H9 (cell line): Measurements from ENCODE around the gene SCNN1B. TPM values are rescaled to one million over a fixed set of nuclear protein-coding genes. Genes with fewer than 3 reads are reported as not detected.

Source experiments
- DNase-seq: peaks from one replicate; pipeline ENCODE4 v3.0.0-alpha.2; 2017
- H2AFZ ChIP-seq: one replicate; pipeline ENCODE4 v1.6.1; 2013; ENCODE audit warnings: mild to moderate bottlenecking, low read length, control low read depth, moderate library complexity
- H2AK5ac ChIP-seq: 2 replicates; pipeline ENCODE4 v1.6.1; 2013; ENCODE audit warnings: low read length, control low read depth, mixed read lengths; ENCODE audit not compliant: insufficient read length
- H2BK120ac ChIP-seq: one replicate; pipeline ENCODE4 v1.6.1; 2013; ENCODE audit warnings: low read depth, mild to moderate bottlenecking, low read length, control low read depth, inconsistent platforms; ENCODE audit not compliant: poor library complexity, severe bottlenecking
- H2BK12ac ChIP-seq: 2 replicates; pipeline ENCODE4 v1.6.1; 2013; ENCODE audit warnings: low read length, control low read depth, mixed read lengths, low read depth; ENCODE audit not compliant: insufficient read length
- H2BK15ac ChIP-seq: 2 replicates; pipeline ENCODE4 v1.6.1; 2013; ENCODE audit warnings: low read depth, low read length, control low read depth
- H2BK20ac ChIP-seq: one replicate; pipeline ENCODE4 v1.6.1; 2013; ENCODE audit warnings: low read depth, mild to moderate bottlenecking, low read length, control low read depth, inconsistent platforms; ENCODE audit not compliant: poor library complexity, severe bottlenecking
- H2BK5ac ChIP-seq: 2 replicates; pipeline ENCODE4 v1.6.1; 2013; ENCODE audit warnings: low read length, control low read depth, mixed read lengths; ENCODE audit not compliant: insufficient read length
- H3K14ac ChIP-seq: 2 replicates; pipeline ENCODE4 v1.6.1; 2013; ENCODE audit warnings: low read length, control low read depth; ENCODE audit not compliant: insufficient read depth
- H3K18ac ChIP-seq: 2 replicates; pipeline ENCODE4 v1.6.1; 2013; ENCODE audit warnings: low read depth, mild to moderate bottlenecking, mixed read lengths, low read length, control low read depth; ENCODE audit not compliant: insufficient read length
- H3K23ac ChIP-seq: 2 replicates; pipeline ENCODE4 v1.6.1; 2013; ENCODE audit warnings: low read length, control low read depth, mixed read lengths, low read depth; ENCODE audit not compliant: insufficient read length
- H3K23me2 ChIP-seq: 2 replicates; pipeline ENCODE4 v1.6.1; 2013; ENCODE audit warnings: low read depth, mild to moderate bottlenecking, mixed read lengths, low read length, control low read depth; ENCODE audit not compliant: insufficient read length, poor library complexity, severe bottlenecking
- H3K27ac ChIP-seq: 2 replicates; pipeline ENCODE4 v1.5.1; 2013; ENCODE audit warnings: low read length, control low read depth, mixed read lengths, low read depth; ENCODE audit not compliant: insufficient read length
- H3K27me3 ChIP-seq: 2 replicates; pipeline ENCODE4 v1.6.1; 2013; ENCODE audit warnings: low read length, control low read depth, inconsistent platforms; ENCODE audit not compliant: insufficient read depth
- H3K4ac ChIP-seq: 2 replicates; pipeline ENCODE4 v1.6.1; 2013; ENCODE audit warnings: low read depth, mild to moderate bottlenecking, control low read depth, inconsistent platforms, low read length, moderate library complexity
- H3K4me1 ChIP-seq: 2 replicates; pipeline ENCODE4 v1.6.1; 2013; ENCODE audit warnings: low read length, control low read depth, inconsistent platforms; ENCODE audit not compliant: insufficient read depth
- H3K4me2 ChIP-seq: 2 replicates; pipeline ENCODE4 v1.6.1; 2013; ENCODE audit warnings: low read length, control low read depth, mixed read lengths; ENCODE audit not compliant: insufficient read length, insufficient read depth
- H3K56ac ChIP-seq: 2 replicates; pipeline ENCODE4 v1.6.1; 2013; ENCODE audit warnings: low read depth, mild to moderate bottlenecking, mixed read lengths, low read length, control low read depth; ENCODE audit not compliant: insufficient read length
- H3K79me1 ChIP-seq: 2 replicates; pipeline ENCODE4 v1.6.1; 2013; ENCODE audit warnings: low read depth, mild to moderate bottlenecking, moderate library complexity, low read length, control low read depth, inconsistent platforms; ENCODE audit not compliant: insufficient read depth, poor library complexity, severe bottlenecking
- H3K79me2 ChIP-seq: 2 replicates; pipeline ENCODE4 v1.6.1; 2013; ENCODE audit warnings: low read length, control low read depth, inconsistent platforms; ENCODE audit not compliant: insufficient read depth
- H3K9ac ChIP-seq: 2 replicates; pipeline ENCODE4 v1.6.1; 2013; ENCODE audit warnings: low read length, control low read depth, mixed read lengths; ENCODE audit not compliant: insufficient read length; ENCODE audit errors: extremely low read depth
- H3K9me3 ChIP-seq: one replicate; pipeline ENCODE4 v1.6.1; 2013; ENCODE audit warnings: low read depth, low read length, inconsistent platforms; ENCODE audit not compliant: control insufficient read depth
- H3T11ph ChIP-seq: one replicate; pipeline ENCODE4 v1.6.1; 2013; ENCODE audit warnings: mild to moderate bottlenecking, low read length, control low read depth, inconsistent platforms
- H4K20me1 ChIP-seq: one replicate; pipeline ENCODE4 v1.6.1; 2013; ENCODE audit not compliant: control insufficient read depth, insufficient read length, insufficient read depth
- H4K5ac ChIP-seq: 2 replicates; pipeline ENCODE4 v1.6.1; 2013; ENCODE audit warnings: low read depth, mild to moderate bottlenecking, mixed read lengths, low read length, control low read depth; ENCODE audit not compliant: insufficient read length
- H4K8ac ChIP-seq: replicated peaks from 2 replicates; pipeline ENCODE4 v1.6.1; 2013; ENCODE audit warnings: low read length, control low read depth, mixed read lengths, low read depth; ENCODE audit not compliant: insufficient read length
- H4K91ac ChIP-seq: 2 replicates; pipeline ENCODE4 v1.6.1; 2013; ENCODE audit warnings: low read depth, mild to moderate bottlenecking, moderate library complexity, mixed read lengths, low read length, control low read depth; ENCODE audit not compliant: insufficient read length
- H3K27ac Mint-ChIP-seq, 3 experiments: 2 replicates in 2 of 3; 3 replicates in 1 of 3; pipeline ENCODE4 v1.8.0; 2020 to 2021; ENCODE audit warnings: mixed read lengths in 3 of 3, mild to moderate bottlenecking in 1 of 3, moderate library complexity in 1 of 3
- H3K27me3 Mint-ChIP-seq: 2 replicates; pipeline ENCODE4 v1.8.0; 2021; ENCODE audit warnings: low read depth, mild to moderate bottlenecking, moderate library complexity, mixed read lengths
- H3K36me3 Mint-ChIP-seq, 3 experiments: 2 replicates in 2 of 3; 3 replicates in 1 of 3; pipeline ENCODE4 v1.8.0; 2020 to 2021; ENCODE audit warnings: low read depth in 3 of 3, mixed read lengths in 3 of 3; ENCODE audit not compliant: insufficient read depth in 1 of 3
- H3K4me1 Mint-ChIP-seq, 2 experiments: 2 replicates each; pipeline ENCODE4 v1.8.0; 2020; ENCODE audit warnings: mixed read lengths in 2 of 2
- H3K4me3 Mint-ChIP-seq, 2 experiments: 2 replicates in 1 of 2; 3 replicates in 1 of 2; pipeline ENCODE4 v1.8.0; 2020 to 2021; ENCODE audit warnings: mild to moderate bottlenecking in 2 of 2, mixed read lengths in 2 of 2, moderate library complexity in 1 of 2
- H3K9me3 Mint-ChIP-seq, 2 experiments: 2 replicates in 1 of 2; 3 replicates in 1 of 2; pipeline ENCODE4 v1.8.0; 2020; ENCODE audit warnings: mild to moderate bottlenecking in 2 of 2, mixed read lengths in 2 of 2, moderate library complexity in 1 of 2
- WGBS: extraction: QIAGEN DNeasy Blood & Tissue Kit; methylation state at CpG from one replicate; pipeline ENCODE4 v1.1.7; 2013; ENCODE audit warnings: missing lambda C conversion rate, low lambda C conversion rate, mixed read lengths; ENCODE audit not compliant: insufficient read length; ENCODE audit errors: extremely low coverage; 5-methylcytosine and 5-hydroxymethylcytosine counted together
- total RNA-seq: library from RNA; stranded (reverse); gene quantifications from 2 replicates; pipeline ENCODE4 v1.2.1, GENCODE V29; 2021
- TF ChIP-seq, protein P1 (sequence below): fragments of 200-600 bp; sonication (generic); conservative IDR thresholded peaks from 3 replicates; pipeline ENCODE4 v1.8.0; 2021; ENCODE audit warnings: antibody characterized with exemption, mild to moderate bottlenecking

The SCNN1B gene
- total RNA-seq, 1 experiment from 2014 or later, result 0.11 TPM

DNA sequence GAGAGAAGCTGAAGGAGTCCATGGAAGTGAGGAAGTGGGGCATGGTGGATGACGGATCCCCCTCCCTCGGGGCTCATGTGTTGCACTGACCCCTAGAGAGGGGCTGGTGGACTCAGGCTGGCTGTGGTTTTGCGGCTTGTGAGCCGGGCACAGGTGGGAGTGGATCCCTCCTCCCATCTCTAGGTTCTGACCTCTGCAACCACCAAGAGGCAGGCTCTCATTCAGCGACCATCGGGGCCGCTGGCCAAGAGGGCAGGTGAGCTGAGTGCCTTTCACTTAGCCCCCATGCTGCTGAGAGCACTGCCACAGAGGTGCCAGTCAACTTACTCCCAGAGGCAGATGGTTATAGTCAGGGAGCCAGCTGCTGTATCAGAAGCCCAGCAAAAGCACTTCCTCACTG lies 67.3 kb downstream of the SCNN1B start:
- H3K27ac Mint-ChIP-seq, result no peak overlapping the region
- Histone ChIP-seq H2BK5ac (no peak overlapping the region), H3K4me1 (peaks cover 2% of the 10 kb centered on the region; the same call in 1 of the 2 replicates), H2AK5ac (no peak overlapping the region), H2BK20ac (no peak overlapping the region), H3K18ac (no peak overlapping the region), H3K27me3 (no peaks in the 10 kb centered on the region), H3K23ac (no peak overlapping the region), H3K79me1 (no peaks in the 10 kb centered on the region), H2AFZ (no peak overlapping the region), H2BK15ac (no peak overlapping the region), H4K8ac (no peak overlapping the region), H4K5ac (no peak overlapping the region), H3K4ac (no peak overlapping the region), H3T11ph (no peak overlapping the region), H3K56ac (no peak overlapping the region), H3K27ac (no peak overlapping the region), H3K9ac (no peak overlapping the region), H3K4me2 (no peak overlapping the region), H2BK120ac (no peak overlapping the region), H4K91ac (no peak overlapping the region), H3K79me2 (no peaks in the 10 kb centered on the region; the same call in 1 of the 2 replicates), H4K20me1 (peaks cover 3% of the 10 kb centered on the region), H3K9me3 (no peaks in the 10 kb centered on the region), H3K14ac (no peak overlapping the region), H3K23me2 (no peaks in the 10 kb centered on the region), H2BK12ac (no peak overlapping the region)
- TF ChIP-seq, protein P1, sequence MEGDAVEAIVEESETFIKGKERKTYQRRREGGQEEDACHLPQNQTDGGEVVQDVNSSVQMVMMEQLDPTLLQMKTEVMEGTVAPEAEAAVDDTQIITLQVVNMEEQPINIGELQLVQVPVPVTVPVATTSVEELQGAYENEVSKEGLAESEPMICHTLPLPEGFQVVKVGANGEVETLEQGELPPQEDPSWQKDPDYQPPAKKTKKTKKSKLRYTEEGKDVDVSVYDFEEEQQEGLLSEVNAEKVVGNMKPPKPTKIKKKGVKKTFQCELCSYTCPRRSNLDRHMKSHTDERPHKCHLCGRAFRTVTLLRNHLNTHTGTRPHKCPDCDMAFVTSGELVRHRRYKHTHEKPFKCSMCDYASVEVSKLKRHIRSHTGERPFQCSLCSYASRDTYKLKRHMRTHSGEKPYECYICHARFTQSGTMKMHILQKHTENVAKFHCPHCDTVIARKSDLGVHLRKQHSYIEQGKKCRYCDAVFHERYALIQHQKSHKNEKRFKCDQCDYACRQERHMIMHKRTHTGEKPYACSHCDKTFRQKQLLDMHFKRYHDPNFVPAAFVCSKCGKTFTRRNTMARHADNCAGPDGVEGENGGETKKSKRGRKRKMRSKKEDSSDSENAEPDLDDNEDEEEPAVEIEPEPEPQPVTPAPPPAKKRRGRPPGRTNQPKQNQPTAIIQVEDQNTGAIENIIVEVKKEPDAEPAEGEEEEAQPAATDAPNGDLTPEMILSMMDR, result no peak
- H3K4me3 Mint-ChIP-seq, result no peak overlapping the region
- no peaks in the 10 kb centered on the region; the same call in none of the 2 replicates for H3K27me3 Mint-ChIP-seq
- H3K9me3 Mint-ChIP-seq, result no peaks in the 10 kb centered on the region
- H3K36me3 Mint-ChIP-seq, result no peaks in the 10 kb centered on the region
- DNase-seq, result no peak
- WGBS, result no CpG with 5 or more reads among the region's 7 CpGs
- peaks cover 9% of the 10 kb centered on the region in 2 experiments for H3K4me1 Mint-ChIP-seq
